Psoas muscle (tissue), 8 donors: Measurements from ENCODE around the gene SPSB2. TPM values are rescaled to one million over a fixed set of nuclear protein-coding genes. Genes with fewer than 3 reads are reported as not detected.

Experiments
- ATAC-seq, 4 donors: fragments of 200-7000 bp; cut with Tn5 transposase; one replicate each; pipeline ENCODE4 v1.9.1; 2020; ENCODE audit warnings: moderate library complexity in 3 of 4, mild to moderate bottlenecking in 2 of 4
- DNase-seq, 2 donors: peaks; one replicate each; pipeline ENCODE4 v3.0.0-alpha.2; 2020
- H3K27ac ChIP-seq: fragments of 200-600 bp; one replicate; pipeline ENCODE4 v1.8.0; 2022
- H3K27me3 ChIP-seq, 3 donors: fragments of 200-600 bp in 1 of 3; one replicate each; pipeline versions ENCODE4 v1.6.1 to v1.8.0; 2013 to 2022; ENCODE audit warnings: low read length in 2 of 3, mild to moderate bottlenecking in 2 of 3, moderate library complexity in 1 of 3; ENCODE audit not compliant: insufficient read depth in 3 of 3
- H3K36me3 ChIP-seq, 2 donors: fragments of 200-600 bp in 1 of 2; one replicate each; pipeline versions ENCODE4 v1.6.1 to v1.8.0; 2013 to 2022; ENCODE audit warnings: low read depth in 1 of 2, mild to moderate bottlenecking in 1 of 2, moderate library complexity in 1 of 2; ENCODE audit not compliant: insufficient read depth in 1 of 2
- H3K4me1 ChIP-seq: fragments of 200-600 bp; one replicate; pipeline ENCODE4 v1.8.0; 2022
- H3K4me3 ChIP-seq: fragments of 200-600 bp; one replicate; pipeline ENCODE4 v1.8.0; 2022; ENCODE audit warnings: mild to moderate bottlenecking
- H3K9me3 ChIP-seq: fragments of 200-600 bp; one replicate; pipeline ENCODE4 v1.8.0; 2022
- WGBS, 3 donors: extraction: QIAGEN DNeasy Blood & Tissue Kit; methylation state at CpG; one replicate each; pipeline versions ENCODE4 v1.1.6 to v1.1.7; 2013; 5-methylcytosine and 5-hydroxymethylcytosine counted together
- intact Hi-C, 2 donors: fragments of 100-400 bp; cut with DNase I; formaldehyde crosslinking; loops; one replicate each; pipeline versions ENCODE4 v1.11.0 to v1.14.2; 2022
- polyA plus RNA-seq, 3 donors: library from polyadenylated mRNA; stranded (reverse); fragments of 200-250 nt; gene quantifications; one replicate each; pipeline ENCODE4 v1.2.3, GENCODE V29; 2013
- total RNA-seq, 4 donors: library from RNA; stranded (reverse); fragmentation: NEBNext Ultra II Directional in 2 of 4; extraction: Animal tissue kit (Norgen Biotek cat#: 25700) in 2 of 4; gene quantifications; one replicate each; pipeline versions ENCODE4 v1.2.1 to v1.2.4, GENCODE V29; 2021 to 2023
- TF ChIP-seq, protein P1 (sequence below): fragments of 200-600 bp; IDR thresholded peaks from one replicate; pipeline ENCODE4 v1.8.0; 2022; ENCODE audit warnings: antibody characterized with exemption
- donor health status: healthy with polysubstance abuse.
- donor health status: DM: no; HTN: no; CAD: no; lungs with moderate emphysema.
- donor health status: Bipolar disorder and iron deficiency.
- donor health status: healthy.
- donor health status: DM: yes; HTN: yes; CAD: no.
- donor health status: DM: no; HTN: no; CAD: no.
- donor health status: DM: no; HTN: no; CAD: no.
- donor health status: DM: yes; HTN: yes; CAD: no.

The SPSB2 gene
- total and polyA plus RNA-seq, 7 donors = 2.4 to 10.2 (median 4.3) TPM

DNA sequence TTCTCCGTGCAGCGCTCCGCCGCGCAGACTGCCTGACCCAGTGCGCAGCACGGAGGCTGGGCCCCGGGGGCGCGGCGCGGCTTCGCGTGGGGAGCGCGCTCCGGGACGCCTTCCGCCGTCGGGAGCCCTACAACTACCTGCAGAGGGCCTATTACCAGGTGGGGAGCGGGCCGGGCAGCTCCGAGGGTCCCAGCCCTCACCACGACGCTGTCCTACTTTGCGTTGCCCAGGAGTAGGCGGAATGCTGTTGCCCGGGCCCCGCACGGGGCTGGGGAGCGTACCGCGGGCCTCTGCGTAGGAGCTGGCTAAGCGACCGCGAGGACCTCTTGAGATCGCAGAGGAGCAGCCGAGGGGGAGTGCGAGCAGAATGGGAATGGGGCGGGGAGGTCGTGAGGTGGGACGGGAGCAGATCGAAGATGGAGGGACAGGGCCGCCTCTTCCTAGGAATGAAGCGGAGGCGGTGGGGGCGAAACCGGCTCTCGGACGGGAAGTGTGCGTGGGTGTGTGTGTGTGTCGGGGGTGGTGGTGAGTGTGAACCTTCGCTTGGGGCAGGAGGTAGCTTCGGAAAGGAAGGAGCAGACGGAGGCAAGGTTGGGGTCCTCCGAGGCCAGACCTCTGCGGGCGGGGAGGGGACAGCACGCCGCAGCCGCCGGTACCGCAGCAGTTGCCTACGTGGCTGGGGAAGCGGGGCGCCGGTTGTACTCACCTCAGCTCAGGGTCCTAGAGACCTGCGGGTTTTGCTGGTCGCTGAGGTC, 44.1 kb downstream of the SPSB2 start:
- TF ChIP-seq, protein P1, sequence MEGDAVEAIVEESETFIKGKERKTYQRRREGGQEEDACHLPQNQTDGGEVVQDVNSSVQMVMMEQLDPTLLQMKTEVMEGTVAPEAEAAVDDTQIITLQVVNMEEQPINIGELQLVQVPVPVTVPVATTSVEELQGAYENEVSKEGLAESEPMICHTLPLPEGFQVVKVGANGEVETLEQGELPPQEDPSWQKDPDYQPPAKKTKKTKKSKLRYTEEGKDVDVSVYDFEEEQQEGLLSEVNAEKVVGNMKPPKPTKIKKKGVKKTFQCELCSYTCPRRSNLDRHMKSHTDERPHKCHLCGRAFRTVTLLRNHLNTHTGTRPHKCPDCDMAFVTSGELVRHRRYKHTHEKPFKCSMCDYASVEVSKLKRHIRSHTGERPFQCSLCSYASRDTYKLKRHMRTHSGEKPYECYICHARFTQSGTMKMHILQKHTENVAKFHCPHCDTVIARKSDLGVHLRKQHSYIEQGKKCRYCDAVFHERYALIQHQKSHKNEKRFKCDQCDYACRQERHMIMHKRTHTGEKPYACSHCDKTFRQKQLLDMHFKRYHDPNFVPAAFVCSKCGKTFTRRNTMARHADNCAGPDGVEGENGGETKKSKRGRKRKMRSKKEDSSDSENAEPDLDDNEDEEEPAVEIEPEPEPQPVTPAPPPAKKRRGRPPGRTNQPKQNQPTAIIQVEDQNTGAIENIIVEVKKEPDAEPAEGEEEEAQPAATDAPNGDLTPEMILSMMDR = no peak
- Histone ChIP-seq H3K9me3 (no peaks in the 10 kb centered on the region), H3K4me3 (peak overlapping the region; percentile 76), H3K36me3 (peaks cover 0 to 2% of the 10 kb centered on the region in 2 donors), H3K4me1 (peaks cover 3% of the 10 kb centered on the region), H3K27me3 (peaks cover 0 to 49% (median 6%) of the 10 kb centered on the region in 3 donors), H3K27ac (no peak overlapping the region)
- 1 to 5% (median 2%) methylated on average over 58 to 71 of the region's 71 CpGs for WGBS, 3 donors
- ATAC-seq = peak in 3 of 4 donors; percentile 11 to 23 (median 13)
- intact Hi-C loops = loop anchor here (5.0 to 10.0 kb wide), 3 partner anchors 74 to 212 kb away; partner anchors contain the start of gene MLF2 (in 2 of the 2)
- peak in 1 of 2 donors; percentile 45 for DNase-seq

DNA sequence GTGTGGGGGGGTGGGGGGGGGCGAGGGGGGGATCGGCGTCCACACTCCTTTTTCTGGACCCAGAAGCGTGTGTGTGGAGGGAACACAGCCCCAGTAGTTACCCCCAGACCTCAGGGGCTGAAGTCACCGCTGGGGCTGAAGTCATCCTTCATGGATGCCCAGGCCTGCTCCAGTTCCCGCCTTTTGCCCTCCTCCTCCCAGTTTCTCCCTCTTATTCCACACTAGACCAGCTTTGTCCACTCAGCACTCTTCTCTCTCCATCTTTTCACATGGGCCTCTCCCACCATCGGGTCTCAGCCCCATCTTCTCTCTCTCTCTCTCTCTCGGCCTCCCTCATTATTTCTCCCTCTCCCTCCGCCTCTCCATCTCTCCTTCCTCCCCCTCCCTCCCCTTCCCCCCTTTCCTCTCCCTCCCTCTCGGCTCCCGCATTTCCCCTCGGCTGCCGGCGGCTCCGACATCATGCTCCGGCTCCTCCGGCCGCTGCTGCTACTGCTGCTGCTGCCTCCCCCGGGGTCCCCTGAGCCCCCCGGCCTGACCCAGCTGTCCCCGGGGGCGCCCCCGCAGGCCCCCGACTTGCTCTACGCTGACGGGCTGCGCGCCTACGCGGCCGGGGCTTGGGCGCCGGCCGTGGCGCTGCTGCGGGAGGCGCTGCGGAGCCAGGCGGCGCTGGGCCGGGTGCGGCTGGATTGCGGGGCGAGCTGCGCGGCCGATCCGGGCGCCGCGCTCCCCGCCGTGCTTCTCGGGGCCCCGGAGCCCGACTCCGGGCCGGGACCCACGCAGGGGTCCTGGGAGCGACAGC, 44.9 kb downstream of the SPSB2 start, which contains the start of gene P3H3:
Gene P3H3, plus strand, starts transcription at position 426 of the 799 bp plus-strand sequence. Its CDS starts 34 bp downstream, at position 460.
- TF ChIP-seq, protein P1 = no peak
- WGBS, 3 donors = 1 to 2% (median 1%) methylated on average over 39 to 60 of the region's 60 CpGs
- DNase-seq = peak in 1 of 2 donors; percentile 39
- no peaks in the 10 kb centered on the region for H3K9me3 ChIP-seq
- no peaks in the 10 kb centered on the region for H3K36me3 ChIP-seq
- peak within 1 kb of the TSS; percentile 76 for H3K4me3 ChIP-seq
- peaks cover 0 to 57% (median 6%) of the 10 kb centered on the region in 3 donors for H3K27me3 ChIP-seq
- intact Hi-C loops = loop anchor here (2.0 to 10.0 kb wide), 4 partner anchors 73 to 211 kb away; partner anchors contain the start of gene MLF2 (in 2 of the 2)
- no peak within 1 kb of the TSS for H3K27ac ChIP-seq
- peaks cover 3% of the 10 kb centered on the region for H3K4me1 ChIP-seq
- ATAC-seq = peak in 3 of 4 donors; percentile 17 to 31 (median 25)

DNA sequence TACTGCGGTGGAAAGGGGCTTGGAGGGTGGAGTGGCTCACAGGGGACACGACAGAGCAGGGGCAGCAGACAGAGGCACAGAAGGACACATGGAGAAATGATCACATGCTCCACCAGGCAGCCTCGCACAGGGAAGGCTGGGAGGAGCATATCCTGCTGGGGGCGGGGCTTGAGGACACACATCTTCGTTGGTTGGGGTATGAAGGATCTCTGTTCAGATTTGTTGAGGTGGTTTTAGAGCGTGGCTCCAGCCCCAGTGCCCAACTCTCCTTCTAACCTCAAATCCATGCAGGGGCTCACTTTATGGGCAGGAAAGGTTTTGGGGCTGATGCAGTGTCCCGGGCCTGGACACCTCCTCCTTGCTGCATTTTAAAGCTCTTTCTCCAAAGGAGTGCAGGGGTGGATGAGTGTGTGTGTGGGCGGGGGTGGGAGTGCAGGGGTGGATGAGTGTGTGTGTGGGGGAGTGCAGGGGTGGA, 45.6 kb downstream of the SPSB2 start:
- WGBS, 3 donors = 11 to 18% (median 14%) methylated on average over 8 of the region's 8 CpGs
- no peak overlapping the region for H3K4me3 ChIP-seq
- intact Hi-C loops = loop anchor here (2.0 to 10.0 kb wide), 4 partner anchors 73 to 210 kb away; partner anchors contain the start of gene MLF2 (in 2 of the 2)
- ATAC-seq = peak; percentile 39 to 54 (median 42)
- no peaks in the 10 kb centered on the region for H3K9me3 ChIP-seq
- H3K27ac ChIP-seq = no peak overlapping the region
- peaks cover 3% of the 10 kb centered on the region for H3K4me1 ChIP-seq
- peaks cover 0 to 63% (median 10%) of the 10 kb centered on the region in 3 donors for H3K27me3 ChIP-seq
- H3K36me3 ChIP-seq = no peaks in the 10 kb centered on the region
- TF ChIP-seq, protein P1 = no peak
- peak; percentile 85 to 87 for DNase-seq

DNA sequence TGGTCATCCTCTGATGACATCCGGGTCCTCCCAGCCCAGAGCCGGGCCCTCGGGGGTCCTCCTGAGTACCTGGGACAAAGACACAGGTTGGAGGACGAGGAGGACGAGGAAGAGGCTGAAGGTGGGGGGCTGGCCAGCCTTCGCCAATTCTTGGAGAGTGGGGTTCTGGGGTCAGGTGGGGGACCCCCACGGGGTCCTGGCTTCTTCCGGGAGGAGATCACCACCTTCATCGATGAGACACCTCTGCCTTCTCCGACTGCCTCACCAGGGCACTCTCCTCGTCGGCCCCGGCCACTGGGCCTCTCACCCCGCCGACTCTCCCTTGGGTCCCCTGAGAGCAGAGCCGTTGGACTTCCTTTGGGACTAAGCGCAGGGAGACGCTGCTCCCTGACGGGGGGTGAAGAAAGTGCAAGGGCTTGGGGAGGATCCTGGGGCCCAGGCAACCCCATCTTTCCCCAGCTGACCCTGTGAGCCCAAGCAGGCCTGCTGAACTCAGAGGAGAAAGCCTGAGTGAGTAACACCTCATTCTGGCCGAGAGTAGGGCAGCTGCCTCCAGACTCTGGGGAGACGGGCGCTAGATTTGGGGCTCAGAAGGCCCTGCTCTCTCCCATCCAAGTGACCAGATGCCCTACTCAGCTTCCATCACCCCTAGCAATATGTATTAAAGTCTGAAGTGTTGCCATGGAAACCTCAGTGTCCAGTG, 46.2 kb downstream of the SPSB2 start:
- ATAC-seq (no peak), DNase-seq (no peak)
- Histone ChIP-seq H3K36me3 (no peaks in the 10 kb centered on the region), H3K4me1 (peaks cover 3% of the 10 kb centered on the region), H3K4me3 (no peak overlapping the region), H3K27me3 (peaks cover 0 to 69% (median 13%) of the 10 kb centered on the region in 3 donors), H3K9me3 (no peaks in the 10 kb centered on the region), H3K27ac (no peak overlapping the region)
- TF ChIP-seq, protein P1 = no peak
- WGBS, 3 donors = 71 to 77% (median 74%) methylated on average over 22 of the region's 22 CpGs
- intact Hi-C loops = loop anchor here (2.0 to 10.0 kb wide), 4 partner anchors 72 to 210 kb away; partner anchors contain the start of gene MLF2 (in 2 of the 2)
